CD4-positive, alpha-beta T cell (primary cell): ENCODE data around the gene NUB1. TPM values are rescaled to one million over a fixed set of nuclear protein-coding genes. Genes with fewer than 3 reads are reported as not detected.

Source experiments
- ATAC-seq: fragments of 200-7000 bp; cut with Tn5 transposase; one replicate; pipeline ENCODE4 v1.10.0; 2022; ENCODE audit warnings: mild to moderate bottlenecking; ENCODE audit not compliant: poor library complexity
- CTCF ChIA-PET: fragments of 350-600 bp; sonication (Branson Sonifier 250); formaldehyde crosslinking; loops from one replicate; lab custom pipeline; 2021; ENCODE audit warnings: antibody characterized with exemption, inconsistent platforms; lab: Charles Lee
- POLR2A ChIA-PET: fragments of 350-600 bp; sonication (Branson Sonifier 250); formaldehyde crosslinking; loops from one replicate; lab custom pipeline; 2021; ENCODE audit warnings: antibody characterized with exemption, inconsistent platforms; lab: Charles Lee
- DNase-seq, 14 experiments: peaks; one replicate each; pipeline ENCODE4 v3.0.0-alpha.2; 2013 to 2020; ENCODE audit warnings: mixed read lengths in 2 of 14
- H3K27ac ChIP-seq, 2 donors: one replicate each; pipeline versions ENCODE4 v1.5.1 to v1.7.0; 2013; ENCODE audit warnings: low read length in 2 of 2, low read depth in 1 of 2, mild to moderate bottlenecking in 1 of 2
- H3K27me3 ChIP-seq, 2 experiments: 1 replicate in 1 of 2; 2 replicates in 1 of 2; pipeline versions ENCODE4 v1.6.1 to v1.7.0; 2013; ENCODE audit warnings: low read length in 2 of 2, control low read depth in 1 of 2, mild to moderate bottlenecking in 1 of 2, moderate library complexity in 1 of 2; ENCODE audit not compliant: insufficient read depth in 2 of 2, control insufficient read depth in 1 of 2
- H3K36me3 ChIP-seq: one replicate; pipeline ENCODE4 v1.6.1; 2013; ENCODE audit warnings: low read length, control low read depth; ENCODE audit not compliant: insufficient read depth
- H3K4me1 ChIP-seq: one replicate; pipeline ENCODE4 v1.6.1; 2013; ENCODE audit warnings: low read length, control low read depth; ENCODE audit not compliant: insufficient read depth
- H3K4me3 ChIP-seq: one replicate; pipeline ENCODE4 v1.5.1; 2013; ENCODE audit warnings: mild to moderate bottlenecking, low read length, moderate library complexity
- H3K9me3 ChIP-seq, 2 experiments: 1 replicate in 1 of 2; 2 replicates in 1 of 2; pipeline versions ENCODE4 v1.6.1 to v1.7.0; 2013; ENCODE audit warnings: low read length in 2 of 2, mild to moderate bottlenecking in 2 of 2, control low read depth in 1 of 2, moderate library complexity in 1 of 2; ENCODE audit not compliant: control insufficient read depth in 1 of 2, insufficient read depth in 1 of 2
- H3K27ac Mint-ChIP-seq: one replicate; pipeline ENCODE4 v1.8.0; 2020; ENCODE audit warnings: mixed read lengths
- H3K27me3 Mint-ChIP-seq: one replicate; pipeline ENCODE4 v1.8.0; 2021; ENCODE audit warnings: mixed read lengths
- H3K36me3 Mint-ChIP-seq: one replicate; pipeline ENCODE4 v1.8.0; 2021; ENCODE audit warnings: low read depth, mixed read lengths
- H3K4me1 Mint-ChIP-seq: one replicate; pipeline ENCODE4 v1.8.0; 2021; ENCODE audit warnings: low read depth, mixed read lengths
- H3K4me3 Mint-ChIP-seq: one replicate; pipeline ENCODE4 v1.8.0; 2020; ENCODE audit warnings: mild to moderate bottlenecking, mixed read lengths
- H3K9me3 Mint-ChIP-seq: one replicate; pipeline ENCODE4 v1.8.0; 2020; ENCODE audit warnings: mixed read lengths
- CTCF ChIP-seq: fragments of 200-600 bp; IDR thresholded peaks from one replicate; pipeline ENCODE4 v1.8.0; 2022; ENCODE audit warnings: antibody characterized with exemption, mild to moderate bottlenecking
- intact Hi-C, 2 experiments: fragments of 100-400 bp; cut with DNase I in 1 of 2; cut with micrococcal nuclease in 1 of 2; formaldehyde crosslinking; loops; one replicate each; pipeline versions ENCODE4 v1.15.1 to v1.9.0; 2023 to 2025; cut with DNase I, micrococcal nuclease
- total RNA-seq, 174 experiments: library from RNA in 2 of 174; stranded (reverse) in 2 of 174; gene quantifications; one replicate each; pipeline ENCODE4 v1.2.3 and lab custom pipeline; 2021 to 2026

The NUB1 gene
- total RNA-seq, 2 experiments from 2014 or later: 86.0 to 90.4 TPM

GRCh38 chr7:151386301-151387160 is 44.9 kb downstream of the NUB1 start:
- intact Hi-C loops: no loop called here
- Mint-ChIP-seq H3K36me3 (no peaks in the 10 kb centered on the region), H3K27ac (no peak overlapping the region), H3K4me3 (no peak overlapping the region), H3K4me1 (peaks cover 8% of the 10 kb centered on the region), H3K27me3 (peaks cover 27% of the 10 kb centered on the region), H3K9me3 (no peaks in the 10 kb centered on the region)
- ChIA-PET POLR2A (no interaction called here), CTCF (no interaction called here)
- Histone ChIP-seq H3K9me3 (no peaks in the 10 kb centered on the region), H3K36me3 (no peaks in the 10 kb centered on the region), H3K4me3 (no peak overlapping the region), H3K27me3 (peaks cover 4 to 7% of the 10 kb centered on the region in 2 experiments), H3K27ac (no peak overlapping the region), H3K4me1 (peaks cover 15% of the 10 kb centered on the region)
- ATAC-seq (no peak), DNase-seq (no peak)
- no peak for TF ChIP-seq CTCF

DNA sequence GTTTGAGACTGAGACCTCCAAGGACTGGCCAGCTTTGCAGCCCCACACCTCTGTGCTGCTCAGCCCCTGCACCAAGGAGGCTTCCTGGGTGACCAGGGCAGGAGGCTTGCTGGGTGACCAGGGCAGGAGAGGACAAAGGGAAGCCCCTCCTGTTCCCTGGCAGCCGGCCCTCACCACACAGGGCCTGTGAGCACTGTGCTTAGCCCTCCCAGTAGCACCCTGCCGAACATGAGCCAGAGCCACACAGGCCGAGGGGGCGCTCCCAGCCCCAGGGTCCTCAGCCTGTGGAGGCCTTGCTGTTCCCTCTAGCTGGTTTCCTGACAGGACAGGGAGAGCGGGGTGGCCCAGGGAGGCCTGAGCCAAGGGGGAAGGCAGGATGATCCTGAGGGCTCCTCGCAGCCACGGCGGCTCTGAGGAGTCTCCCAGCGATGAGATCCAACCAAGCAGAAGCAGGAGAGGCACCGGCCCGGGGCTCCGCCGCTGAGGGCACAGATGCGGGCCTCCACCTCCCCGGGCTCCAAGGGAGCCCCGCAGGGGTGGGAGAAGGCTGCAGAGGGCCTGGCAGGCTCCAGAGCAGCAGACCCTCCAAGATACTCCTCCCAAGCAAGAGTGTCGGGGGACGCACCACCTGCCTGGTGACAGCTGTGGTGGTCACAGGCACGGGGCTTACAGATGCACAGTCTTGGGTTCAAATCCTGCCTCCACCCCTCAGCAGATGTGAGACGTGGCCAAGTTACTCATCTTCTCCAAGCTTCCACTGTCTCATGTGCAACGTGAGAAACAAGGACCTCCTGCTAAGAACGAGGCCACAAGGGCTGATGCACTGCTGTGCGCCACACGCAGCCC is 45.8 kb downstream of the NUB1 start:
- H3K4me1 Mint-ChIP-seq: peaks cover 4% of the 10 kb centered on the region
- no peak for ATAC-seq
- no peak for TF ChIP-seq CTCF
- Histone ChIP-seq H3K27me3 (peaks cover 4% of the 10 kb centered on the region in 2 experiments), H3K4me1 (peaks cover 8% of the 10 kb centered on the region), H3K36me3 (no peaks in the 10 kb centered on the region), H3K4me3 (no peak overlapping the region), H3K9me3 (no peaks in the 10 kb centered on the region), H3K27ac (no peak overlapping the region)
- no peak overlapping the region for H3K27ac Mint-ChIP-seq
- H3K27me3 Mint-ChIP-seq: peaks cover 24% of the 10 kb centered on the region
- no peaks in the 10 kb centered on the region for H3K36me3 Mint-ChIP-seq
- intact Hi-C loops: no loop called here
- ChIA-PET POLR2A (no interaction called here), CTCF (no interaction called here)
- no peaks in the 10 kb centered on the region for H3K9me3 Mint-ChIP-seq
- H3K4me3 Mint-ChIP-seq: no peak overlapping the region
- no peak for DNase-seq

- peaks cover 4% of the 10 kb centered on the region for H3K4me1 ChIP-seq
- Mint-ChIP-seq H3K9me3 (no peaks in the 10 kb centered on the region), H3K4me3 (no peak overlapping the region), H3K27ac (no peak overlapping the region), H3K27me3 (peaks cover 20% of the 10 kb centered on the region), H3K4me1 (no peaks in the 10 kb centered on the region), H3K36me3 (no peaks in the 10 kb centered on the region)
- H3K27me3 ChIP-seq: no peaks in the 10 kb centered on the region
- ChIA-PET POLR2A (no interaction called here), CTCF (no interaction called here)
- DNase-seq (no peak), ATAC-seq (no peak)
- no peak overlapping the region for H3K4me3 ChIP-seq
- intact Hi-C loops: no loop called here
- no peaks in the 10 kb centered on the region for H3K9me3 ChIP-seq
- H3K27ac ChIP-seq: no peak overlapping the region
- TF ChIP-seq CTCF: no peak
- no peaks in the 10 kb centered on the region for H3K36me3 ChIP-seq
Observed at GRCh38 chr7:151388007-151388297, 46.3 kb downstream of the NUB1 start.
